Right renal pelvis (tissue), 4 donors: Measurements from ENCODE around the gene C16orf82. TPM values are rescaled to one million over a fixed set of nuclear protein-coding genes. Genes with fewer than 3 reads are reported as not detected.

Experiments
- polyA plus RNA-seq, 4 donors: library from polyadenylated mRNA; unstranded; fragments of 120-200 nt; gene quantifications; one replicate each; pipeline ENCODE4 v1.2.1, GENCODE V29; 2013; ENCODE audit not compliant: insufficient read length in 4 of 4

C16orf82 gene
- polyA plus RNA-seq, 4 donors, result 0.03 TPM; not detected in 3

Other genes with a start within 250 kb of the C16orf82 start
- 10 to 100 TPM in 1 of 4 donors, 1 to 10 TPM in 3; 7.8 to 10.1 (median 9.0) TPM for gene KDM8, start 136.6 kb downstream of the C16orf82 start, polyA plus RNA-seq
- gene NSMCE1, start 201.8 kb downstream of the C16orf82 start, polyA plus RNA-seq, result 10 to 100 TPM; 80.0 to 96.3 (median 82.3) TPM
- 10 to 100 TPM; 13.7 to 19.5 (median 17.9) TPM for gene IL4R, start 247.0 kb downstream of the C16orf82 start, polyA plus RNA-seq